ENCODE measurements around the gene ELOVL1. TPM values are rescaled to one million over a fixed set of nuclear protein-coding genes. Genes with fewer than 3 reads are reported as not detected.

Gene ELOVL1
- total RNA-seq, 4 donors from 2014 or later, result 55.7 to 143 (median 67.5) TPM

- TF ChIP-seq, protein P1, sequence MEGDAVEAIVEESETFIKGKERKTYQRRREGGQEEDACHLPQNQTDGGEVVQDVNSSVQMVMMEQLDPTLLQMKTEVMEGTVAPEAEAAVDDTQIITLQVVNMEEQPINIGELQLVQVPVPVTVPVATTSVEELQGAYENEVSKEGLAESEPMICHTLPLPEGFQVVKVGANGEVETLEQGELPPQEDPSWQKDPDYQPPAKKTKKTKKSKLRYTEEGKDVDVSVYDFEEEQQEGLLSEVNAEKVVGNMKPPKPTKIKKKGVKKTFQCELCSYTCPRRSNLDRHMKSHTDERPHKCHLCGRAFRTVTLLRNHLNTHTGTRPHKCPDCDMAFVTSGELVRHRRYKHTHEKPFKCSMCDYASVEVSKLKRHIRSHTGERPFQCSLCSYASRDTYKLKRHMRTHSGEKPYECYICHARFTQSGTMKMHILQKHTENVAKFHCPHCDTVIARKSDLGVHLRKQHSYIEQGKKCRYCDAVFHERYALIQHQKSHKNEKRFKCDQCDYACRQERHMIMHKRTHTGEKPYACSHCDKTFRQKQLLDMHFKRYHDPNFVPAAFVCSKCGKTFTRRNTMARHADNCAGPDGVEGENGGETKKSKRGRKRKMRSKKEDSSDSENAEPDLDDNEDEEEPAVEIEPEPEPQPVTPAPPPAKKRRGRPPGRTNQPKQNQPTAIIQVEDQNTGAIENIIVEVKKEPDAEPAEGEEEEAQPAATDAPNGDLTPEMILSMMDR (IDR thresholded peaks at IDR 0.05; ENCODE audit: low read depth), result no peak
Observed at GRCh38 chr1:43318831-43319230, 49.0 kb downstream of the ELOVL1 start.

DNA sequence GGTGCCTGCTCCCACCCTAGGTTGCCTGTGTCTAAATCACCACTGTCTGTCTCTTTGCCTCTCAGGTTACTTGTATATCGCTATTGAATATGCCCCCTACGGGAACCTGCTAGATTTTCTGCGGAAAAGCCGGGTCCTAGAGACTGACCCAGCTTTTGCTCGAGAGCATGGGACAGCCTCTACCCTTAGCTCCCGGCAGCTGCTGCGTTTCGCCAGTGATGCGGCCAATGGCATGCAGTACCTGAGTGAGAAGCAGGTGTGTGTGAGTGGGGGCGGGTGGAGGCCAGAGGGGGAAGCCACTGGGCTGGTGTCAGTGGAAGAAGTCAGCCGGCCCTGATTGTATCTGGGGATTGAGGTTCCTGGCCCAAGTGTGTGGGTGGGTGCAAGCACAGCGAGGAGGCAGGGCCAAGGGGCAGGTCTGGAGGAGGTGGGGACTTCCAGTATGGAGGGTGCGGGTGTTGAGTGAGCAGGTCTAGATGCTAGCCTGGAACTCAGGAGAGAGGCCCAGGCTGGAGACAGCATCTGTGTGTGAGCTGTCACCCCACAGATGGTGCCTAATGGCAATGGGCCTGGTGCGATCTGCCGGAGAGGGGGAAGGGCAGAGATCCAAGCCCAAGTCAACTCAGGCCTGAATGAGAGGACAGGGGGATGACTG is 49.9 kb downstream of the ELOVL1 start:
- TF ChIP-seq, protein P1 (IDR thresholded peaks at IDR 0.05; ENCODE audit: low read depth), result no peak

DNA sequence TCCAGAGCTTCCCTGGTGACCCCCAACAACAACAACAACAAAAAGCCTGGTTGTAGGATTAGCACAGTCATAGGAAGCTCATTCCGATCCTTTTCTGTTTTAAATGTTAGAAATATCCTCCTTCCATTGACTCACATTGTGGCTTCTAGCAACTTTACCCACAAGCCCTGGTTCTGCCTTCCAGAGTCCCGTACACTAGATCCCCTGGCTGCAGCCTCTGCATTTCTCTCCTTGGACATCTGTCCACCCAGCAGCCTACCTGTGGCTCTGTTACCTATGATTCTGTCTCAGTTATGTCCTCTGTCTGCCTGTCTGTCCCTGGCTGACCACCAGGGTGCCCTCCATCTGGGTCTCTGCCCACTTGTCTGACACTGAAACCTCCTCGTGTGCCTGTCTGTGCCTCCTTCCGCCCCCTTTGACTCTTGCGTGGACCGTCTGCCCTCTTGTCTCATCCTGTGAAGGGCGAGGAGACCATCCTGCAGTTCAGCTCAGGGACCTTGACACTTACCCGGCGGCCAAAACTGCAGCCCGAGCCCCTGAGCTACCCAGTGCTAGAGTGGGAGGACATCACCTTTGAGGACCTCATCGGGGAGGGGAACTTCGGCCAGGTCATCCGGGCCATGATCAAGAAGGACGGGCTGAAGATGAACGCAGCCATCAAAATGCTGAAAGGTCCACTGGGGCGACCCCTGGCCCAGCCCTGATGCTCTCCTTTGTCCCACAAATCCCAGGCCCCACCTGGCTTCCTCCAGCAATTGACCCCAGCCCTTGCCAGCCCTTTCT is 50.9 kb downstream of the ELOVL1 start:
- TF ChIP-seq, protein P1 (IDR thresholded peaks at IDR 0.05; ENCODE audit: low read depth), result no peak

GRCh38 chr1:43315963-43316737 is 51.7 kb downstream of the ELOVL1 start:
- TF ChIP-seq, protein P1 (IDR thresholded peaks at IDR 0.05; ENCODE audit: low read depth), result no peak

DNA sequence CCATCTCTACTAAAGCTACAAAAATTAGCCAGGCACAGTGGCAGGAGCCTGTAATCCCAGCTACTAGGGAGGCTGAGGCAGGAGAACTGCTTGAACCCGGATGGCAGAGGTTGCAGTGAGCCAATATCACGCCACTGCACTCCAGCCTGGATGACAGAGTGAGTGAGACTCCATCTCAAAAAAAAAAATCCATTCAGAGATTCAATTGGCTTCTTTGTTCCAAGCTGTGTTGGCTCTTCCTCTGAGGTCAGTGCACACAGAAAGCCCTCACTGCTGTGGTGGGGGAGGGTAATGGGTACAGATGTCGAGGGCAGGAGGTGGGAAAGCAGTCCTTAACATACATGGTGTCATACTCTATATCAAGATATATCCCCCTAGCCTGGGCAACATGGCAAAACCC is 52.3 kb downstream of the ELOVL1 start:
- TF ChIP-seq, protein P1 (IDR thresholded peaks at IDR 0.05; ENCODE audit: low read depth), result no peak

DNA sequence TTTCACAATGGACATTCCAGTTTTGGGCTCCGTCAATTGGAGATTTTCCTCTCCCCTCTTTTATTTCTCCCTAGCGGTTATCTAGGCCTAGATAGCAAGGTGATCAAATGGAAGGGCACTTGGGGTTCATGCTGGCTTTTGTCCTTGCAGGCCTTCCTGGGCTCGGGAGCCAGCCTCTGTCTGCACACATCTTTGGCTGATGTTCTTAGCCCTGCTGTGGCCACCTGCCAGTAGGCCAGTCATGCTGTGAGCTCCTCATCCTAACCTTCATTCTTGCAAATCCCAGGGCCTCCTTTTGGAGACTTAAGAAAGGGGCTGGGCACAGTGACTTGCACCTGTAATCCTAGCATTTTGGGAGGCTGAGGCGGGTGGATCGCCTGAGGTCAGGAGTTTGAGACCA is 53.6 kb downstream of the ELOVL1 start:
- TF ChIP-seq, protein P1 (IDR thresholded peaks at IDR 0.05; ENCODE audit: low read depth), result no peak

- TF ChIP-seq, protein P1 (IDR thresholded peaks at IDR 0.05; ENCODE audit: low read depth), result no peak
Observed at GRCh38 chr1:43313771-43314170, 54.0 kb downstream of the ELOVL1 start.
